GM12874 (cell line): ENCODE data around the gene DCBLD2.

Experiments
- CTCF ChIP-seq: IDR thresholded peaks from 2 replicates; pipeline ENCODE4 v1.5.1; 2011; ENCODE audit warnings: low read depth, mild to moderate bottlenecking, control low read depth, low read length, moderate library complexity; ENCODE audit not compliant: insufficient read depth

DCBLD2 gene

GRCh38 chr3:98875535-98875934 lies 26.0 kb downstream of the DCBLD2 start:
- TF ChIP-seq CTCF = no peak

- no peak for TF ChIP-seq CTCF
These were observed 26.8 kb downstream of the DCBLD2 start for GRCh38 chr3:98874602-98875249.

- no peak for TF ChIP-seq CTCF
These were observed 32.1 kb downstream of the DCBLD2 start for GRCh38 chr3:98869391-98869790.

GRCh38 chr3:98856724-98857123 lies 44.8 kb downstream of the DCBLD2 start:
- TF ChIP-seq CTCF = no peak

GRCh38 chr3:98855806-98856400 lies 45.6 kb downstream of the DCBLD2 start:
- no peak for TF ChIP-seq CTCF

GRCh38 chr3:98848108-98848507 lies 53.4 kb downstream of the DCBLD2 start:
- no peak for TF ChIP-seq CTCF

- TF ChIP-seq CTCF = no peak
These were observed 55.4 kb downstream of the DCBLD2 start for GRCh38 chr3:98846101-98846500.
